Panc1 (cell line): Measurements from ENCODE around the gene DTNBP1. TPM values are rescaled to one million over a fixed set of nuclear protein-coding genes. Genes with fewer than 3 reads are reported as not detected.

Experiments
- ATAC-seq: fragments of 200-7000 bp; cut with Tn5 transposase; 2 replicates; pipeline ENCODE4 v1.9.1; 2020; ENCODE audit warnings: mild to moderate bottlenecking, moderate library complexity
- BruUV-seq: library from RNA; stranded (reverse); fragments of 400-500 nt; replicated peaks from 2 replicates; lab custom pipeline; 2021; lab: Mats Ljungman, UMichigan
- CTCF ChIA-PET: fragments of 300-600 bp; sonication (Branson Sonifier 250); formaldehyde crosslinking; loops from one replicate; lab custom pipeline; 2022; ENCODE audit warnings: antibody characterized with exemption; lab: Charles Lee
- POLR2A ChIA-PET: fragments of 300-600 bp; sonication (Branson Sonifier 250); formaldehyde crosslinking; loops from one replicate; lab custom pipeline; 2022; ENCODE audit warnings: antibody characterized with exemption; lab: Charles Lee
- DNase-seq: peaks from one replicate; pipeline ENCODE4 v3.0.0-alpha.2; 2010; ENCODE audit warnings: low read depth, low spot score
- H3K27ac ChIP-seq: 2 replicates; pipeline ENCODE4 v1.5.1; 2011; ENCODE audit warnings: mild to moderate bottlenecking, low read length, inconsistent platforms
- H3K27me3 ChIP-seq: fragments of 200-500 bp; sonication (Bioruptor generic); 2 replicates; pipeline ENCODE4 v1.6.0; 2014; ENCODE audit warnings: low read length, inconsistent platforms; ENCODE audit not compliant: control insufficient read depth, insufficient read depth
- H3K36me3 ChIP-seq: fragments of 200-500 bp; sonication (Bioruptor generic); 2 replicates; pipeline ENCODE4 v1.5.1; 2014; ENCODE audit warnings: inconsistent platforms, mild to moderate bottlenecking, low read length, moderate library complexity; ENCODE audit not compliant: control insufficient read depth, insufficient read depth
- H3K4me1 ChIP-seq: 2 replicates; pipeline ENCODE4 v1.5.1; 2011; ENCODE audit warnings: inconsistent platforms, mild to moderate bottlenecking, low read length, moderate library complexity; ENCODE audit not compliant: control insufficient read depth, insufficient read depth
- H3K4me3 ChIP-seq, 2 experiments: 2 replicates each; pipeline ENCODE4 v1.5.1; 2011 to 2012; ENCODE audit warnings: low read depth in 2 of 2, low read length in 2 of 2, mild to moderate bottlenecking in 2 of 2, inconsistent platforms in 1 of 2, moderate library complexity in 1 of 2
- H3K9me3 ChIP-seq: fragments of 200-500 bp; sonication (Bioruptor generic); 2 replicates; pipeline ENCODE4 v1.5.1; 2014; ENCODE audit warnings: low read depth, mild to moderate bottlenecking, inconsistent platforms, low read length, moderate library complexity; ENCODE audit not compliant: control insufficient read depth, insufficient read depth
- CTCF ChIP-seq: fragments of 450-650 bp; IDR thresholded peaks from 2 replicates; pipeline ENCODE4 v1.5.1; 2017; ENCODE audit warnings: mild to moderate bottlenecking
- POLR2AphosphoS5 ChIP-seq: IDR thresholded peaks from 2 replicates; pipeline ENCODE4 v1.6.1; 2012; ENCODE audit warnings: mild to moderate bottlenecking, low read depth, low read length, moderate library complexity
- SIN3A ChIP-seq: IDR thresholded peaks from 2 replicates; pipeline ENCODE4 v1.6.1; 2012; ENCODE audit warnings: low read depth, mild to moderate bottlenecking, low read length, moderate library complexity, borderline replicate concordance; ENCODE audit not compliant: insufficient read depth
- TCF7L2 ChIP-seq: IDR thresholded peaks from 2 replicates; pipeline ENCODE4 v1.6.1; 2011; ENCODE audit warnings: mild to moderate bottlenecking, low read depth, low read length, inconsistent platforms
- in situ Hi-C: cut with HindIII; loops from 2 replicates; pipeline ENCODE4 v1.10.0; 2016; ENCODE audit warnings: low sequenced_read_pairs, low pct_unique_long_range_greater_than_20kb
- intact Hi-C: fragments of 100-400 bp; cut with micrococcal nuclease; formaldehyde crosslinking; loops from one replicate; pipeline ENCODE4 v1.10.0; 2022; ENCODE audit not compliant: unreplicated experiment
- total RNA-seq: library from RNA; stranded (reverse); gene quantifications from one replicate; pipeline ENCODE4 v1.2.1, GENCODE V29; 2021; ENCODE audit not compliant: unreplicated experiment
- TF ChIP-seq, protein P1 (sequence below), 2 experiments: IDR thresholded peaks; 2 replicates each; pipeline ENCODE4 v1.6.1; 2011 to 2012; ENCODE audit warnings: low read depth in 2 of 2, control low read depth in 1 of 2, low read length in 1 of 2, mild to moderate bottlenecking in 1 of 2, moderate library complexity in 1 of 2; ENCODE audit not compliant: insufficient read depth in 1 of 2

The DTNBP1 gene
- total RNA-seq, 1 experiment from 2014 or later, result 29.3 TPM

DNA sequence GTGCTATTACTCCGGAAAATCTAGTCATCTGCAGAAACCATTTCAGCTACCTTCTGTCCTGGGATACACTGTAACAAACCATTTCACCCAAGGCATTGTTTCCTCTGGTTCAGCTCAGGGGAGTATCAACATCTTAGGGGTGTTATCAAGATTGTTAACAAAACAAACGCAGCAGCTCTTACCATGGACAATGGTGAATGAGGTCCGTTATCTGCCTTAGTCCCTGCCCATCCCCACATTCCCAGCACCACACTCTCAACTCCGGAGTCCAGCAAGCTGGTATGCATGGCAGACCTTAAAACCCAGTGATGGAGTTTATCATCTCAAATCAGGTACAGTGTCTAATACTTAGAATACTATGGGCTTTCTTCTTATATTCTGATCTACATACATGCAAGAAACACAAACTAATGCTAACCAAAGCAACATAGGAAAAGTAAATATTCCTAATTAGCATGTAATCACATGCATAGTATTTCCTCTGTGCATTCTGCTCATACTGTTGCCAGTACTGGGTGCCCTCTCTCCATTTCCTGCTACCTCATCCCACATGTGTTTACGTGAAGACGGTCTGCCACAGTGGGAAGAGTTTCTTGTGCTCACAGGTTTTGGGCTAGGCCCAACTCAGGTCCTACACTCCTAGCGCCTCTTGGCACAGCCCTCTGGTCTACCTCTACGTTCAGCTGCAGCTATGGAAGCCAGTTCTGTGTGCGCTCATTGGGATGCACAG lies 123.9 kb downstream of the DTNBP1 start:
- DNase-seq (no peak), ATAC-seq (no peak)
- no TSS peak for BruUV-seq
- in situ Hi-C loops, result no loop called here
- no peak overlapping the region for H3K4me3 ChIP-seq
- POLR2A ChIA-PET, result no interaction called here
- TF ChIP-seq TCF7L2, result no peak
- TF ChIP-seq, protein P1, sequence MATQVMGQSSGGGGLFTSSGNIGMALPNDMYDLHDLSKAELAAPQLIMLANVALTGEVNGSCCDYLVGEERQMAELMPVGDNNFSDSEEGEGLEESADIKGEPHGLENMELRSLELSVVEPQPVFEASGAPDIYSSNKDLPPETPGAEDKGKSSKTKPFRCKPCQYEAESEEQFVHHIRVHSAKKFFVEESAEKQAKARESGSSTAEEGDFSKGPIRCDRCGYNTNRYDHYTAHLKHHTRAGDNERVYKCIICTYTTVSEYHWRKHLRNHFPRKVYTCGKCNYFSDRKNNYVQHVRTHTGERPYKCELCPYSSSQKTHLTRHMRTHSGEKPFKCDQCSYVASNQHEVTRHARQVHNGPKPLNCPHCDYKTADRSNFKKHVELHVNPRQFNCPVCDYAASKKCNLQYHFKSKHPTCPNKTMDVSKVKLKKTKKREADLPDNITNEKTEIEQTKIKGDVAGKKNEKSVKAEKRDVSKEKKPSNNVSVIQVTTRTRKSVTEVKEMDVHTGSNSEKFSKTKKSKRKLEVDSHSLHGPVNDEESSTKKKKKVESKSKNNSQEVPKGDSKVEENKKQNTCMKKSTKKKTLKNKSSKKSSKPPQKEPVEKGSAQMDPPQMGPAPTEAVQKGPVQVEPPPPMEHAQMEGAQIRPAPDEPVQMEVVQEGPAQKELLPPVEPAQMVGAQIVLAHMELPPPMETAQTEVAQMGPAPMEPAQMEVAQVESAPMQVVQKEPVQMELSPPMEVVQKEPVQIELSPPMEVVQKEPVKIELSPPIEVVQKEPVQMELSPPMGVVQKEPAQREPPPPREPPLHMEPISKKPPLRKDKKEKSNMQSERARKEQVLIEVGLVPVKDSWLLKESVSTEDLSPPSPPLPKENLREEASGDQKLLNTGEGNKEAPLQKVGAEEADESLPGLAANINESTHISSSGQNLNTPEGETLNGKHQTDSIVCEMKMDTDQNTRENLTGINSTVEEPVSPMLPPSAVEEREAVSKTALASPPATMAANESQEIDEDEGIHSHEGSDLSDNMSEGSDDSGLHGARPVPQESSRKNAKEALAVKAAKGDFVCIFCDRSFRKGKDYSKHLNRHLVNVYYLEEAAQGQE (IDR thresholded peaks at IDR 0.05; ENCODE audit: insufficient read depth in 1 of 2, low read depth in 2 of 2, low read length in 1 of 2), result no peak
- no peak for TF ChIP-seq SIN3A
- no peak for TF ChIP-seq CTCF
- TF ChIP-seq POLR2AphosphoS5, result no peak
- no peaks in the 10 kb centered on the region for H3K36me3 ChIP-seq
- H3K9me3 ChIP-seq, result no peaks in the 10 kb centered on the region
- H3K4me1 ChIP-seq, result no peaks in the 10 kb centered on the region
- no peak overlapping the region for H3K27ac ChIP-seq
- intact Hi-C loops, result no loop called here
- CTCF ChIA-PET, result no interaction called here
- H3K27me3 ChIP-seq, result no peaks in the 10 kb centered on the region

DNA sequence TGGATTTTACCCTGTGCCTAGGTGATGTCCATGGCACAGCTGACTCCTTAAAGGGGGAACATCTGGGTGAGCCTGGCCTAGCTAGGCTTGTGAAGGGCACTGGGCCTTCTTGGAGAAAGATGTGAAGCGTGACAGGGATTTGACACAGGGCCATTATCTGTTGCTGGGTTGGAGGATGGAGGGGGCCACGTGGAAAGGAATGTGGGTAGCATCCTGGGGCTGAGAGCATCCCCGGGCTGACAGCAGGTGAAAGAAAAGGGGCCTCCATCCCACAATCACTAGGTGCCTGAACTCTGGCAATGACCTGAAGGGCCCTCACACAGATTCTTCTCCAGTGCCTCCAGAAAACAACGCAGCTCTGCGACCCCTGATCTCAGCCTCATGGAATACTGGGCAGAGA lies 124.7 kb downstream of the DTNBP1 start:
- no TSS peak for BruUV-seq
- no peaks in the 10 kb centered on the region for H3K36me3 ChIP-seq
- DNase-seq, result no peak
- intact Hi-C loops, result no loop called here
- no peaks in the 10 kb centered on the region for H3K9me3 ChIP-seq
- H3K27me3 ChIP-seq, result no peaks in the 10 kb centered on the region
- in situ Hi-C loops, result no loop called here
- ATAC-seq, result no peak
- H3K4me1 ChIP-seq, result no peaks in the 10 kb centered on the region
- CTCF ChIA-PET, result no interaction called here
- no peak overlapping the region for H3K4me3 ChIP-seq
- POLR2A ChIA-PET, result no interaction called here
- H3K27ac ChIP-seq, result no peak overlapping the region
- TF ChIP-seq SIN3A (no peak), POLR2AphosphoS5 (no peak), TCF7L2 (no peak), CTCF (no peak)
- TF ChIP-seq, protein P1 (IDR thresholded peaks at IDR 0.05; ENCODE audit: insufficient read depth in 1 of 2, low read depth in 2 of 2, low read length in 1 of 2), result no peak
